Glutamatergic neuron (in vitro differentiated cells): ENCODE measurements around the gene SLC23A2. TPM values are rescaled to one million over a fixed set of nuclear protein-coding genes. Genes with fewer than 3 reads are reported as not detected.

Experiments used
- DNase-seq: peaks from one replicate; pipeline ENCODE4 v3.0.0; 2022
- H3K27ac Mint-ChIP-seq: one replicate; pipeline ENCODE4 v1.8.0; 2020; ENCODE audit warnings: mild to moderate bottlenecking, mixed read lengths, inconsistent platforms; ENCODE audit not compliant: unreplicated experiment
- H3K27me3 Mint-ChIP-seq: one replicate; pipeline ENCODE4 v1.8.0; 2020; ENCODE audit warnings: mild to moderate bottlenecking, moderate library complexity, mixed read lengths, inconsistent platforms; ENCODE audit not compliant: unreplicated experiment
- H3K36me3 Mint-ChIP-seq: one replicate; pipeline ENCODE4 v1.8.0; 2020; ENCODE audit warnings: mild to moderate bottlenecking, mixed read lengths, inconsistent platforms; ENCODE audit not compliant: unreplicated experiment
- H3K4me1 Mint-ChIP-seq: one replicate; pipeline ENCODE4 v1.8.0; 2020; ENCODE audit warnings: mild to moderate bottlenecking, low read depth, mixed read lengths, inconsistent platforms; ENCODE audit not compliant: unreplicated experiment
- H3K4me3 Mint-ChIP-seq: one replicate; pipeline ENCODE4 v1.8.0; 2020; ENCODE audit warnings: mild to moderate bottlenecking, mixed read lengths, inconsistent platforms; ENCODE audit not compliant: unreplicated experiment
- H3K9me3 Mint-ChIP-seq: one replicate; pipeline ENCODE4 v1.8.0; 2020; ENCODE audit warnings: mild to moderate bottlenecking, moderate library complexity, mixed read lengths, inconsistent platforms; ENCODE audit not compliant: unreplicated experiment
- long read RNA-seq: library from polyadenylated mRNA; unstranded; transcript quantifications from one replicate; pipeline ENCODE4 v2.0.0, GENCODE V29; 2020; ENCODE audit not compliant: unreplicated experiment
- total RNA-seq: library from RNA; stranded (reverse); fragmentation: NEBNext Ultra II Directional; extraction: Animal tissue kit (Norgen Biotek cat#: 25700); gene quantifications from one replicate; pipeline ENCODE4 v1.2.1, GENCODE V29; 2021; ENCODE audit not compliant: unreplicated experiment
- TF ChIP-seq, protein P1 (sequence below): fragments of 200-600 bp; sonication (generic); IDR thresholded peaks from one replicate; pipeline ENCODE4 v1.5.0; 2021; ENCODE audit not compliant: partially characterized antibody, unreplicated experiment

The SLC23A2 gene
- 20.4 TPM for total RNA-seq
- long read RNA-seq, full-length matches to known transcripts = 1 of 5 reads
- long read RNA-seq, partial matches to known transcripts = 0 of 5 reads
- long read RNA-seq, other reads (novel, unspliced or antisense) = 4 of 5 reads

DNA sequence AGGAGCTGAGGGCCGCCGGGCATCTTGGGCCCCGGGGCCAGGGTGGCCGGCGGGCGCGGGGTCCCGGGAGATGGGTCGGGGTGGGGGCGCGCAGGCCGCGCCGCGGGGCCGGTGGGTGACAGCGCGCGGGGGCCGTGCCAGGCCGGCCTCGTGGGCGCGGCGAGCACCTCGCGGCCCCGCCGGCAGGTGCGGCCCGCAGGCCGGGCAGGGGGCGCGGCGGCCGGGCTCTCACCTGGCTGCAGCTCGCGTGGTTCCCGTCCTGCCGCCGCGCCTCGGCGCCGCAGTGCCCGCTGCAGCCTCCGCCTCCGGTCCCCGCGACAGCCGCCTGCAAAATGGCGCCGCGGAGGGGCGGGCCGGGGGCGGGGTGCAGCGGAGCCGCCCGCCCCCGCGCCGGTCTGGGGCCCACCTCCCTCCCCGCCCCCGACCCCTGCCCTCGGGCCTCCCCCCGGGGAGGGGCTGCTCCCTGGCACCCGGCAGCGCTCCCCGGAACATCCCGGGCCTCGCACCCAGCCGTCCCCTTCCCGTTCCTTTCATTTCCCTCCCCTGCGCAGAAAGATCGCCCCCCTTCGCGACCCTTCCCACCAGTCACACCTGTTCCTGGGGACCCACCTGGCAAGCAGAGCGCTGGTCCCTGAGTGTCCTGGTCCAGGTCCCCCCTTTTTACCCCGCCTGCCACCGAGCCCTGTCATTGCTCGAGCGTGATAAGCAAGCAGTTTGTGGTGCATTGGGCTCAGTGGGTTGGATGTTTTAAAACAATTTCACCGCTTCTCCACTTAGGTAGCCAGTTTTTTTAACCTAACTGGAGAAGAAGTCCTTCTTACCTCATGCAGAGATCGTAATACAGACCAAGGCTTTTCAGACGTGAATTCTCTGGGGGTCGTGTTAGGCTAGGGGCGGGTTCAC lies at the start of gene SLC23A2:
Gene SLC23A2 (minus strand): TSS at position 337 of the 903 bp plus-strand sequence. CDS start 68,948 bp downstream, outside the sequence.
- peak within 1 kb of the TSS; percentile 57 for H3K27ac Mint-ChIP-seq
- H3K4me1 Mint-ChIP-seq = no peaks in the 10 kb centered on the region
- H3K9me3 Mint-ChIP-seq = peaks cover 7% of the 10 kb centered on the region
- peak; percentile 55 for DNase-seq
- H3K36me3 Mint-ChIP-seq = no peaks in the 10 kb centered on the region
- H3K27me3 Mint-ChIP-seq = peaks cover 12% of the 10 kb centered on the region
- TF ChIP-seq, protein P1, sequence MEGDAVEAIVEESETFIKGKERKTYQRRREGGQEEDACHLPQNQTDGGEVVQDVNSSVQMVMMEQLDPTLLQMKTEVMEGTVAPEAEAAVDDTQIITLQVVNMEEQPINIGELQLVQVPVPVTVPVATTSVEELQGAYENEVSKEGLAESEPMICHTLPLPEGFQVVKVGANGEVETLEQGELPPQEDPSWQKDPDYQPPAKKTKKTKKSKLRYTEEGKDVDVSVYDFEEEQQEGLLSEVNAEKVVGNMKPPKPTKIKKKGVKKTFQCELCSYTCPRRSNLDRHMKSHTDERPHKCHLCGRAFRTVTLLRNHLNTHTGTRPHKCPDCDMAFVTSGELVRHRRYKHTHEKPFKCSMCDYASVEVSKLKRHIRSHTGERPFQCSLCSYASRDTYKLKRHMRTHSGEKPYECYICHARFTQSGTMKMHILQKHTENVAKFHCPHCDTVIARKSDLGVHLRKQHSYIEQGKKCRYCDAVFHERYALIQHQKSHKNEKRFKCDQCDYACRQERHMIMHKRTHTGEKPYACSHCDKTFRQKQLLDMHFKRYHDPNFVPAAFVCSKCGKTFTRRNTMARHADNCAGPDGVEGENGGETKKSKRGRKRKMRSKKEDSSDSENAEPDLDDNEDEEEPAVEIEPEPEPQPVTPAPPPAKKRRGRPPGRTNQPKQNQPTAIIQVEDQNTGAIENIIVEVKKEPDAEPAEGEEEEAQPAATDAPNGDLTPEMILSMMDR = no peak
- H3K4me3 Mint-ChIP-seq = peak within 1 kb of the TSS; percentile 90

DNA sequence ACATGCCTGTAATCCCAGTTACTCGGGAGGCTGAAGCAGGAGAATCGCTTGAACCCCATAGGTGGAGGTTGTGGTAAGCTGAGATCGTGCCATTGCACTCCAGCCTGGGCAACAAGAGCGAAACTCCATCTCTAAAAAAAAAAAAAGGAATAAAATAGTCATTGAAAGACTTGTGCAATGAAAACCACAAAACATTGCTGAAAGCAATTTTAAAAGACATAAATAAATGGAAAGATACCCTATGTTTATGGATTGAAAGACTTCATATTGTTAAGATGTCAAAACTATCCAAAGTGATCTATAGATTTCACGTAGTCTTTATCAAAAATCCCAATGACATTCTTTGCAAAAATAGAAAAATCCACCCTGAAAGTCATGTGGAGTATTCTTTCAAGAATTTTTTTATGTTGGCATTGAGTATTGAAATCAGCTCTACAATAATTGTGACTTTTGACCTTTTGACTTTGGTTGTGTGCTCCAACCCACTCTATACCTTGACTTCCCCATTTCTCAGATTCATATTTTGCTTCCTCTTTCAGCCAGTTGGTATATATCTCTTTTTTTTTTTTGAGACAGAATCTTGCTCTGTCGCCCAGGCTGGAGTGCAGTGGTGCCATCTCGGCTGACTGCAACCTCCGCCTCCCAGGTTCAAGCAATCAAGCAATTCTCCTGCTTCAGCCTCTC lies 45.5 kb upstream of the SLC23A2 start:
- no peak overlapping the region for H3K4me3 Mint-ChIP-seq
- no peak overlapping the region for H3K27ac Mint-ChIP-seq
- H3K9me3 Mint-ChIP-seq = no peaks in the 10 kb centered on the region
- H3K4me1 Mint-ChIP-seq = no peaks in the 10 kb centered on the region
- no peak for DNase-seq
- H3K36me3 Mint-ChIP-seq = no peaks in the 10 kb centered on the region
- TF ChIP-seq, protein P1 = no peak
- H3K27me3 Mint-ChIP-seq = peaks cover 4% of the 10 kb centered on the region

DNA sequence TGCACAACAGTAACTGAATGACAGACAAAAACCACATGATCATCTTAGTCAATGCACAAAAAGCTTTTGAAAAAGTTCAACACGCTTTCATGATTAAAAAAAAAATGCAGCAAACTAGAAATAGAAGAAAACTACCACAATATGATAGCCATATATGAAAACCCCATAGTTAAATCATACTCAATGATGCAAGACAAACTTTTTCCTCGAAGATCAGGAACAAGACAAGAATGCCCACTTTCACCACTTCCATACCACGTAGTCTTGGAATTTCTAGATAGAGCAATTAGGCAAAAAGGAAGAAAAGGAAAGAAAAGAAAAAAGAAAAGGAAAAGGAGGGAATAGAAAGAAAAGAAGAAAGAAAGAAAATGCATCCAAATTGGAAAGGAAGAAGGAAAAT lies 44.6 kb upstream of the SLC23A2 start:
- H3K4me3 Mint-ChIP-seq = no peak overlapping the region
- no peaks in the 10 kb centered on the region for H3K4me1 Mint-ChIP-seq
- DNase-seq = no peak
- H3K27ac Mint-ChIP-seq = no peak overlapping the region
- H3K27me3 Mint-ChIP-seq = peaks cover 4% of the 10 kb centered on the region
- no peaks in the 10 kb centered on the region for H3K9me3 Mint-ChIP-seq
- no peaks in the 10 kb centered on the region for H3K36me3 Mint-ChIP-seq
- TF ChIP-seq, protein P1 = no peak

DNA sequence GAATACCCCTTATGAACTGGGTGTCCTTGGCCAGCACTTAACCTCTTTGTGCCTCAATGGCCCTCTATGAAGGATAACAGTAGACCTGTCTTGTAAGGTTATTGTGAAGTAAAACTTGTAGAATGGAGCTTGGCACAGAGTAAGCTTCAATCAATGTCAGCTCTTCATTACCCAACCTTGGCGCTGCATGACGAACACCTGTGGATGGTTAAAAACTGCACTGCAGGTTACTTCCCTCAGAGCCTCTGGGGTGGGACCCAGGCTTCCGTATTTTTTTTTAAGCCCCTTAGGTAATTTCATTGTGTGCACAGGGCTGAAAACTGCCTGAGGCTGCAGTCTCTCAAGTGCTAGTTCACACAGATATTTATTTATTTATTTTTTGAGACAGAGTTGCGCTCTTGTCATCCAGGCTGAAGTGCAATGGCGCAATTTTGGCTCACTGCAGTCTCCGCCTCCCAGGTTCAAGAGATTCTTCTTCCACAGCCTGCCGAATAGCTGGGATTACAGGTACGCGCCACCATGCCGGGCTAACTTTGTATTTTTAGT lies 42.8 kb upstream of the SLC23A2 start:
- TF ChIP-seq, protein P1 = no peak
- DNase-seq = no peak
- Mint-ChIP-seq H3K4me3 (no peak overlapping the region), H3K27ac (no peak overlapping the region), H3K36me3 (no peaks in the 10 kb centered on the region), H3K27me3 (peaks cover 4% of the 10 kb centered on the region), H3K4me1 (no peaks in the 10 kb centered on the region), H3K9me3 (no peaks in the 10 kb centered on the region)
